GM12875 (cell line): ENCODE measurements around the gene NEU1.
A peak's percentile ranks its signal among the peaks of the same experiment; 100 is the strongest.
"Not testable (repeated sequence)": the region's sequence is repeated elsewhere in the genome, so short reads cannot be mapped to it uniquely, and the experiment has no call there.

Source experiments
- H3K4me3 ChIP-seq: one replicate; pipeline ENCODE4 v1.5.1; 2011; ENCODE audit warnings: low read depth, low read length, control low read depth
- TF ChIP-seq, protein P1 (sequence below): IDR thresholded peaks from 2 replicates; pipeline ENCODE4 v1.5.1; 2011; ENCODE audit warnings: low read depth, mild to moderate bottlenecking, control low read depth, inconsistent platforms, low read length, moderate library complexity, borderline replicate concordance; ENCODE audit not compliant: insufficient read depth

Gene NEU1

GRCh38 chr6:31871046-31871659, 8.5 kb upstream of the NEU1 start:
- TF ChIP-seq, protein P1, sequence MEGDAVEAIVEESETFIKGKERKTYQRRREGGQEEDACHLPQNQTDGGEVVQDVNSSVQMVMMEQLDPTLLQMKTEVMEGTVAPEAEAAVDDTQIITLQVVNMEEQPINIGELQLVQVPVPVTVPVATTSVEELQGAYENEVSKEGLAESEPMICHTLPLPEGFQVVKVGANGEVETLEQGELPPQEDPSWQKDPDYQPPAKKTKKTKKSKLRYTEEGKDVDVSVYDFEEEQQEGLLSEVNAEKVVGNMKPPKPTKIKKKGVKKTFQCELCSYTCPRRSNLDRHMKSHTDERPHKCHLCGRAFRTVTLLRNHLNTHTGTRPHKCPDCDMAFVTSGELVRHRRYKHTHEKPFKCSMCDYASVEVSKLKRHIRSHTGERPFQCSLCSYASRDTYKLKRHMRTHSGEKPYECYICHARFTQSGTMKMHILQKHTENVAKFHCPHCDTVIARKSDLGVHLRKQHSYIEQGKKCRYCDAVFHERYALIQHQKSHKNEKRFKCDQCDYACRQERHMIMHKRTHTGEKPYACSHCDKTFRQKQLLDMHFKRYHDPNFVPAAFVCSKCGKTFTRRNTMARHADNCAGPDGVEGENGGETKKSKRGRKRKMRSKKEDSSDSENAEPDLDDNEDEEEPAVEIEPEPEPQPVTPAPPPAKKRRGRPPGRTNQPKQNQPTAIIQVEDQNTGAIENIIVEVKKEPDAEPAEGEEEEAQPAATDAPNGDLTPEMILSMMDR = no peak
- H3K4me3 ChIP-seq = no peak overlapping the region

- TF ChIP-seq, protein P1 = no peak
- no peak overlapping the region for H3K4me3 ChIP-seq
Observed at GRCh38 chr6:31870385-31870921, 7.8 kb upstream of the NEU1 start.

- TF ChIP-seq, protein P1 = no peak
- no peak overlapping the region for H3K4me3 ChIP-seq
Observed at GRCh38 chr6:31869343-31869742, 6.7 kb upstream of the NEU1 start.

GRCh38 chr6:31868658-31868971, 6.0 kb upstream of the NEU1 start:
- H3K4me3 ChIP-seq = not testable (repeated sequence)

- TF ChIP-seq, protein P1 = no peak
- no peak overlapping the region for H3K4me3 ChIP-seq
Observed at GRCh38 chr6:31865205-31866118, 2.8 kb upstream of the NEU1 start.

DNA sequence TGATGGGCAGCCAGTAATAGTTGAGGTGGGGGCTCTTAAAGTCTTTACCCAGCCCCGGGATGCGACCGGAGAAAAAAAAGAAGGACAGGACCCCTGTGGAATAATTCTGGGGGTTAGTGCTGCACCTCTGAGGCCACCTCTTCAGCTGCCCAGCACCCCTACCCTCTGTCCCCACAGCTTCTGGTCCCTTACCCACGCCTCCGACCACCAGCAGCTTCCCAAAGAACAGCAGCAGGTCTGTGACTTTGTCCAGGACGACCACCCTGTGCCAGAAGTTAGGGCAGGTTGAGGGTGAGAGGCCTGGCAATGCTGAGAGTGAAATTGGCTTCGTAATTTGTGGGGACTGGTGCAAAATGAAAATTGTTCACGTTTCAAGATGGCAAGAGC, 2.2 kb upstream of the NEU1 start:
- TF ChIP-seq, protein P1 = no peak
- no peak overlapping the region for H3K4me3 ChIP-seq

DNA sequence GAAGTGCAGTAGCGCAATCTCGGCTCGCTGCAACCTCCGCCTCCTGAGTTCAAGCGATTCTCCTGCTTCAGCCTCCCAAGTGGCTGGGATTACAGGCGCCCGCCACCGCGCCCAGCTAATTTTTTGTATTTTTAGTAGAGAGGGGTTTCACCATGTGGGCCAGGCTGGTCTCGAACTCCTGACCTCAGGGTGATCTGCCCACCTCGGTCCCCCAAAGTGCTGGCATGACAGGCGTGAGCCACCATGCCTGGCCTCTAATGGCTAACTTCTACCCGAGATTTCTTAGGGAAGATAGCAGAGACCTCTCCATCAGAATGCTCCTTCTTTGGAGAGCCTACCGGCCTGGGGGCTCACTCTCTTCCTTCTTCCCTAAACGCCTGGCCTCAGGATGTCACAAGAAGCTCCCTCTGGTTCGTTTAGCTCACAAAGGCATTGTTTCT, 1.5 kb upstream of the NEU1 start:
- peak overlapping the region; percentile 43 for H3K4me3 ChIP-seq

DNA sequence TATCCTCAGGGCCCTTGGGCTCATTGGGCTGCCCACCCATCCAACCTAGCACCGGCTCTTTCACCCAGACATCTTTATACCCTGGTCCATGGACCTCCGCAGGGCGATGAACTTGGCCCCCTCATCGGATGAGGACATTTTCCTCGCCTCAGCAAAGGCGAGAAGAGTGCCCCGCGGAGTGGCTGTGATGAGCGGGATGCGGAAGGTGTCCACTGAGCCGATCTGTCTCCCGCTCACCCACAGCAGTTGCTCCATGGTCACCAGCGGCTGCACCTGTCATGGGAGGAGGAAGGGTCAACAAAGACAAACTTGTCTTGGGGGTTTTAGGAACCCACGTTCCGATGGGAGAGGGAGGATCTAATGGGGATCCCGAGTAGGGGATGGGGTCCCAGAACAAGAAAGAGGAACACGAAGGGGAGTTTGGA, 690 bp downstream of the NEU1 start:
- TF ChIP-seq, protein P1 = no peak

More for the DNA sequence above, 690 bp downstream of the NEU1 start:
- H3K4me3 ChIP-seq = peak overlapping the region; percentile 78
